ENCODE measurements around the gene TP53I11. TPM values are rescaled to one million over a fixed set of nuclear protein-coding genes. Genes with fewer than 3 reads are reported as not detected.
A peak's percentile ranks its signal among the peaks of the same experiment; 100 is the strongest.

The TP53I11 gene
- total RNA-seq, 2 experiments from 2014 or later, result 15.7 to 17.6 TPM

GRCh38 chr11:44952082-44952481 is 1.4 kb upstream of the TP53I11 start:
- Mint-ChIP-seq H3K27me3 (no peaks in the 10 kb centered on the region), H3K36me3 (no peaks in the 10 kb centered on the region), H3K4me3 (no peak overlapping the region), H3K9me3 (no peaks in the 10 kb centered on the region), H3K4me1 (ENCODE audit: low read depth) (peaks cover 6% of the 10 kb centered on the region), H3K27ac (no peak overlapping the region)
- ChIA-PET CTCF (interaction anchor here (0.8 to 2.9 kb wide), 4 partner anchors 9 to 152 kb away, joined by 3 to 14 read pairs (median 12); no protein-coding TSS in a partner anchor), POLR2A (no interaction called here)
- intact Hi-C loops (cut with micrococcal nuclease), result loop anchor here (5.0 kb wide), 1 partner anchor 150 kb away; no protein-coding TSS in a partner anchor
- DNase-seq, result no peak

DNA sequence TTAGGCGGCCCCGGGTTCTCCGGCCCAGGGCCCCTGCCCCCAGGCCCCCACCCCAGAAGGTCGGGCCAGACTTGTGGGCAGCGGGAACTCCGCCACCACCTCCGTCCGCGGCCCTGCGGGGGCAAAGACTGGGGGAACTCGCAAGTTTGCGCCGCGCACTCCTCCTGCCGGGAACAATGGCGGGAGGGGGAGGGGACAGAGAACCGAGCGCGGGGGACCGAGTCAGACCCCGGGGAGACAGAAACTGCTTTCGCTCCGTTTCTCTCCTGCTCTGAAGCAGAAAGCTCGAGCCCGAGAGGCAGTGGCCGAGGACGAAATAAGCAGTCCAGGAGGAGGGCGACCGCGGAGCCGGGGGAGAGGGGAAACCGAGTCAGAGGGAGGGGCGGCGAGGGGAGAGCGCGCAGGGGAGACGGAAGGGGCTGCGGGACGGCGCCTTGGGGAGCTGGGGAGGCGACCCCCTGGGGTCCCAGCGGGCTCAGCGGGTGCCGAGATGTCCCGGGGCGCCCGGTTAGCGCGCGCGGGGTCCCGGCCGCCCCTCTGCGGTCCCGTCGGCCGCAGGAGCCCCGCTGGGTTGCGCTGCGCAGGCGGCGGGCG is 555 bp downstream of the TP53I11 start:
- Mint-ChIP-seq H3K4me3 (peak overlapping the region; percentile 76), H3K36me3 (no peaks in the 10 kb centered on the region), H3K9me3 (no peaks in the 10 kb centered on the region), H3K4me1 (ENCODE audit: low read depth) (peaks cover 2% of the 10 kb centered on the region), H3K27ac (no peak overlapping the region), H3K27me3 (no peaks in the 10 kb centered on the region)
- ChIA-PET POLR2A (interaction anchor here (1.0 kb wide), 1 partner anchor 9 kb away, joined by 3 read pairs; no protein-coding TSS in a partner anchor), CTCF (interaction anchor here (0.6 to 1.7 kb wide), 7 partner anchors 14 to 390 kb away, joined by 3 to 13 read pairs (median 4); no protein-coding TSS in a partner anchor)
- peak; percentile 43 for DNase-seq
- intact Hi-C loops (cut with micrococcal nuclease), result loop anchor here (5.0 kb wide), 1 partner anchor 152 kb away; no protein-coding TSS in a partner anchor

GRCh38 chr11:44949160-44950030 is 1.3 kb downstream of the TP53I11 start:
- Mint-ChIP-seq H3K4me3 (peak overlapping the region; percentile 76), H3K36me3 (no peaks in the 10 kb centered on the region), H3K4me1 (ENCODE audit: low read depth) (no peaks in the 10 kb centered on the region), H3K27ac (no peak overlapping the region), H3K9me3 (no peaks in the 10 kb centered on the region), H3K27me3 (no peaks in the 10 kb centered on the region)
- ChIA-PET POLR2A (no interaction called here), CTCF (interaction anchor here (0.9 to 24.0 kb wide), 7 partner anchors 12 to 156 kb away, joined by 3 to 1143 read pairs (median 13); no protein-coding TSS in a partner anchor)
- intact Hi-C loops (cut with micrococcal nuclease), result loop anchor here (5.0 kb wide), 2 partner anchors 133 to 153 kb away; no protein-coding TSS in a partner anchor
- DNase-seq, result peak; percentile 37

DNA sequence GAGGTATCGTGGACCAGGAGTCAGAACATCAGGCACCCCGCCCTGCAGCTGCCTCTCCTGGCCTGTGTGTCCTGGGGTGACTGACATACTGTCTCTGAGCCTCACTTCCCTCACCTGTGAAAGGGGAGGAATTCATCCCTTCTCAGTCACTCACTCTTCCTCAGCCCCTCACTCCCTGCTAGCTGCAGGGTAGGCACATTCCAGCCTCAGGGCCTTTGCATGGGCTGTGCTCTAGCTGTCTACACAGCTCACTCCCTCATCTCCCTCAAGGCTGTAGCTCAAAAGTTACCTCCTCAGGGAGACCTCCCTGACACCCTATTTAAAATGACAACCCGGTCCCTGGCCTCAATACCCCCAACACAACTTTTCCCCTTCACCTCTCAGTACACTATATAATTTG is 2.5 kb downstream of the TP53I11 start:
- no peak overlapping the region for H3K4me3 Mint-ChIP-seq
- H3K27me3 Mint-ChIP-seq, result no peaks in the 10 kb centered on the region
- no peak overlapping the region for H3K27ac Mint-ChIP-seq
- H3K4me1 Mint-ChIP-seq (ENCODE audit: low read depth), result peaks cover 7% of the 10 kb centered on the region
- no peaks in the 10 kb centered on the region for H3K36me3 Mint-ChIP-seq
- no peaks in the 10 kb centered on the region for H3K9me3 Mint-ChIP-seq
- intact Hi-C loops (cut with micrococcal nuclease), result loop anchor here (5.0 kb wide), 1 partner anchor 134 kb away; no protein-coding TSS in a partner anchor
- no peak for DNase-seq
- POLR2A ChIA-PET, result no interaction called here
- CTCF ChIA-PET, result interaction anchor here (1.1 to 24.0 kb wide), 4 partner anchors 11 to 663 kb away, joined by 3 to 1143 read pairs (median 26); no protein-coding TSS in a partner anchor

- POLR2A ChIA-PET, result no interaction called here
- intact Hi-C loops (cut with micrococcal nuclease), result loop anchor here (5.0 kb wide), 1 partner anchor 135 kb away; no protein-coding TSS in a partner anchor
- H3K27ac Mint-ChIP-seq, result no peak overlapping the region
- no peaks in the 10 kb centered on the region for H3K9me3 Mint-ChIP-seq
- no peak for DNase-seq
- H3K27me3 Mint-ChIP-seq, result no peaks in the 10 kb centered on the region
- peaks cover 16% of the 10 kb centered on the region for H3K4me1 Mint-ChIP-seq (ENCODE audit: low read depth)
- H3K36me3 Mint-ChIP-seq, result no peaks in the 10 kb centered on the region
- no peak overlapping the region for H3K4me3 Mint-ChIP-seq
- CTCF ChIA-PET, result interaction anchor here (6.0 to 24.0 kb wide), 2 partner anchors 20 to 155 kb away, joined by 35 to 1143 read pairs; no protein-coding TSS in a partner anchor
Measured at GRCh38 chr11:44947114-44947513, 3.6 kb downstream of the TP53I11 start.

DNA sequence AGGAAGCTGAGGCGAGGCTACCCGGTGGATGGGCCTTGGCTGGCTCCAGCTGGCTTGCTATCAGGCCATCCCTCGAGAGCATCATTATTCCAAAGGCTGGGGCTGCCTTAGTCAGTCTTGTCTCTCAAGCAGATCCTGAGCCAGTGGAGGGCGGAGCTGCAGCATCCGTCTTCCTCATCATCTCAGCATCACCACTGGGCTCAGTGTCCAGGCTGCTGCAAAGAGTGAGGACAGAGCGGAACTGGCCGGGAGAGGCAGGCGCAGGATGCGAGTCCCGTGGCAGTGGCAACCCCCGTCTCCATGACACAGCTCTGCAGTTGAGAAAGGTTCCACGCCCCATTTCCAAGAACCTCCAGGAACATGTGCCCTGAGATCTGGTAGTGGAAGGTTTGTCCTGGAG is 4.4 kb downstream of the TP53I11 start:
- H3K4me3 Mint-ChIP-seq, result no peak overlapping the region

GRCh38 chr11:44945666-44946065 is 5.0 kb downstream of the TP53I11 start:
- CTCF ChIA-PET, result interaction anchor here (2.4 to 24.0 kb wide), 3 partner anchors 9 to 156 kb away, joined by 19 to 1143 read pairs (median 35); no protein-coding TSS in a partner anchor

More for the DNA sequence above, 4.4 kb downstream of the TP53I11 start:
- Mint-ChIP-seq H3K36me3 (no peaks in the 10 kb centered on the region), H3K27me3 (no peaks in the 10 kb centered on the region), H3K4me1 (ENCODE audit: low read depth) (peaks cover 16% of the 10 kb centered on the region), H3K9me3 (no peaks in the 10 kb centered on the region), H3K27ac (no peak overlapping the region)
- intact Hi-C loops (cut with micrococcal nuclease), result loop anchor here (5.0 kb wide), 1 partner anchor 136 kb away; no protein-coding TSS in a partner anchor
- ChIA-PET CTCF (interaction anchor here (0.8 to 24.0 kb wide), 4 partner anchors 10 to 237 kb away, joined by 3 to 1143 read pairs (median 27); no protein-coding TSS in a partner anchor), POLR2A (no interaction called here)
- DNase-seq, result no peak

DNA sequence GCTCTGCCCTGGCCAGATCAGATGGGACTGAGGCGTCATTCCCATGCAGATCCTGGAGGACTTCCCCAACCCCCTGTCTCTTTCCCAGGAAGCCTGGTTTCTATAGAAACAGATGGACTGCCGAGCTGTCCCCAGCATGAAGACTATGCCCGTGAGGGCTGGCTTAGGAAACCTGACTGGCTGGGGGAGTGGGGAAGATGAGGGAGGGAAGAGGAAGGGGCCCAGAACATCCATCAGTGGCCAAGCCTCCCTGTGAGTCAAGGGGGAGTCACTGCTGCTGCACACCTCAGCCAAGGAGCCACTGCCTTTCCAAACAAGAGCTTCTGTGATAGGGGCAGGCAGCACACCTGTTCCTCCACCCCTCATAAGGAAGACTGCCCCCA is 5.8 kb downstream of the TP53I11 start:
- ChIA-PET POLR2A (no interaction called here), CTCF (interaction anchor here (0.9 to 24.0 kb wide), 4 partner anchors 8 to 157 kb away, joined by 4 to 1143 read pairs (median 27); no protein-coding TSS in a partner anchor)
- Mint-ChIP-seq H3K27ac (no peak overlapping the region), H3K36me3 (no peaks in the 10 kb centered on the region), H3K4me1 (ENCODE audit: low read depth) (peaks cover 16% of the 10 kb centered on the region), H3K9me3 (no peaks in the 10 kb centered on the region), H3K4me3 (no peak overlapping the region), H3K27me3 (no peaks in the 10 kb centered on the region)
- intact Hi-C loops (cut with micrococcal nuclease), result loop anchor here (5.0 kb wide), 1 partner anchor 137 kb away; no protein-coding TSS in a partner anchor
- no peak for DNase-seq

More at GRCh38 chr11:44945666-44946065, 5.0 kb downstream of the TP53I11 start:
- no peaks in the 10 kb centered on the region for H3K9me3 Mint-ChIP-seq
- H3K4me1 Mint-ChIP-seq (ENCODE audit: low read depth), result peaks cover 16% of the 10 kb centered on the region
- POLR2A ChIA-PET, result no interaction called here
- intact Hi-C loops (cut with micrococcal nuclease), result loop anchor here (5.0 kb wide), 1 partner anchor 137 kb away; no protein-coding TSS in a partner anchor
- no peaks in the 10 kb centered on the region for H3K36me3 Mint-ChIP-seq
- no peak overlapping the region for H3K27ac Mint-ChIP-seq
- no peak for DNase-seq
- no peaks in the 10 kb centered on the region for H3K27me3 Mint-ChIP-seq
- no peak overlapping the region for H3K4me3 Mint-ChIP-seq

DNA sequence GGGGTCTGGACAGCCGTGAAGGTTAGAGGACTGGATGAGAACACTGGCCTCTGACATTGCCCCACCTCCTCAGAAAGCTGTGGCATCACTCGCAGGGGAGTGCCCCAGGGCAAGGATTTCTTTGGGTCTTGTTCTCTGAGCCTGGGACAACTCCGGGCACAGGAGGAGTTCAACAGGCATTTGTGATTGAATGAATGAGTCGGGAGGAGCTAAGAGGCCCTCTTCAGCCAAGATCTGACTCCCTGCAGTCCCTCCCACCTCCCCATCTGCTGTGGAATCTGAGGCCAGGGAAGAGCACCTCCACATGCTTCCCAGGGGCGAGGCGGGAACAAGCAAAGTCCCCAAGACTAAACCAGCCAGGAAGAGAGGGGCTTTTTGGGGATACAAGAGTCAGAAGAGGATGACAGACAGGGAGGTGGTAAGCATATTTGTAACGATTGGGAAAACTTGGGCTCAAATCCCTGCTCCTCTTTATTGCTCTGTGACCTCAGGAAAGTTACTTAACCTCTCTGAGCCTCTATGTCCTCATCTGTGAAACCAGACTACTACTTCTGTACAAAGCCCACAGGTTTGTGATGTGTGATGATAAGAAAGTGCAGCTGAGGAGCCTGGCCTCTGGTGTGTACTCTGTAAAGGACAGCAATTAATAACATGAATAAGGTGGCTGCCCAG is 6.4 kb downstream of the TP53I11 start:
- Mint-ChIP-seq H3K9me3 (no peaks in the 10 kb centered on the region), H3K4me1 (ENCODE audit: low read depth) (peaks cover 16% of the 10 kb centered on the region), H3K4me3 (no peak overlapping the region), H3K36me3 (no peaks in the 10 kb centered on the region), H3K27me3 (no peaks in the 10 kb centered on the region), H3K27ac (no peak overlapping the region)
- POLR2A ChIA-PET, result no interaction called here
- intact Hi-C loops (cut with micrococcal nuclease), result no loop called here
- no peak for DNase-seq
- CTCF ChIA-PET, result interaction anchor here (0.9 to 24.0 kb wide), 4 partner anchors 8 to 157 kb away, joined by 4 to 1143 read pairs (median 27); no protein-coding TSS in a partner anchor

- H3K27ac Mint-ChIP-seq, result no peak overlapping the region
- ChIA-PET CTCF (interaction anchor here (0.8 to 24.0 kb wide), 3 partner anchors 16 to 169 kb away, joined by 3 to 1143 read pairs (median 35); no protein-coding TSS in a partner anchor), POLR2A (no interaction called here)
- intact Hi-C loops (cut with micrococcal nuclease), result no loop called here
- H3K9me3 Mint-ChIP-seq, result no peaks in the 10 kb centered on the region
- peaks cover 16% of the 10 kb centered on the region for H3K4me1 Mint-ChIP-seq (ENCODE audit: low read depth)
- H3K36me3 Mint-ChIP-seq, result no peaks in the 10 kb centered on the region
- no peaks in the 10 kb centered on the region for H3K27me3 Mint-ChIP-seq
- H3K4me3 Mint-ChIP-seq, result no peak overlapping the region
- DNase-seq, result no peak
Measured at GRCh38 chr11:44943696-44944095, 7.0 kb downstream of the TP53I11 start.

DNA sequence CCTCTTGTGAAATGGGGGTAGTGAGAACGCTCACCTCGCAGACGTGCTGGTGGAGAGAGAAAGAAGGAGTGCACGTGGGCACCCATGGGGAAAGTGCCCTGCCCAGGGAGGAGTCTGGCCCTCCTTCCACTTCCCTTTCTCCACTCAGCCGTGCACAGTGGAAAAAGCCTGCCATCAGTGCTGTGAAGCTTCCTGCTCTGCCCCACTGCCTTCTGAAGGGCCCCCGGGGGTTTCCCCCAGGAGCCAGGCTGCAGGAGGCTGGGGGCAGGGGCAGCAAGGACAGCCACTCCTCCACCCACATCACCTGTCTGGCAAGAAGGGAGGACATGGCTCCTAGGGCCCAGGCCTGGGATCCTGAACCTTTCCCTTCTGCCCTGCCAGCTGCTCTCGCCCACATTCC is 7.6 kb downstream of the TP53I11 start:
- no peaks in the 10 kb centered on the region for H3K9me3 Mint-ChIP-seq
- no peaks in the 10 kb centered on the region for H3K27me3 Mint-ChIP-seq
- intact Hi-C loops (cut with micrococcal nuclease), result no loop called here
- ChIA-PET CTCF (interaction anchor here (0.8 to 24.0 kb wide), 4 partner anchors 9 to 168 kb away, joined by 3 to 1143 read pairs (median 19); no protein-coding TSS in a partner anchor), POLR2A (no interaction called here)
- H3K4me3 Mint-ChIP-seq, result no peak overlapping the region
- H3K36me3 Mint-ChIP-seq, result no peaks in the 10 kb centered on the region
- DNase-seq, result peak; percentile 69
- peaks cover 16% of the 10 kb centered on the region for H3K4me1 Mint-ChIP-seq (ENCODE audit: low read depth)
- no peak overlapping the region for H3K27ac Mint-ChIP-seq
